Psoas muscle (tissue), 8 donors: Measurements from ENCODE around the gene PDZD2. TPM values are rescaled to one million over a fixed set of nuclear protein-coding genes. Genes with fewer than 3 reads are reported as not detected.

ENCODE experiments used
- ATAC-seq, 4 donors: fragments of 200-7000 bp; cut with Tn5 transposase; one replicate each; pipeline ENCODE4 v1.9.1; 2020; ENCODE audit warnings: moderate library complexity in 3 of 4, mild to moderate bottlenecking in 2 of 4
- DNase-seq, 2 donors: peaks; one replicate each; pipeline ENCODE4 v3.0.0-alpha.2; 2020
- H3K27ac ChIP-seq: fragments of 200-600 bp; one replicate; pipeline ENCODE4 v1.8.0; 2022
- H3K27me3 ChIP-seq, 3 donors: fragments of 200-600 bp in 1 of 3; one replicate each; pipeline versions ENCODE4 v1.6.1 to v1.8.0; 2013 to 2022; ENCODE audit warnings: low read length in 2 of 3, mild to moderate bottlenecking in 2 of 3, moderate library complexity in 1 of 3; ENCODE audit not compliant: insufficient read depth in 3 of 3
- H3K36me3 ChIP-seq, 2 donors: fragments of 200-600 bp in 1 of 2; one replicate each; pipeline versions ENCODE4 v1.6.1 to v1.8.0; 2013 to 2022; ENCODE audit warnings: low read depth in 1 of 2, mild to moderate bottlenecking in 1 of 2, moderate library complexity in 1 of 2; ENCODE audit not compliant: insufficient read depth in 1 of 2
- H3K4me1 ChIP-seq: fragments of 200-600 bp; one replicate; pipeline ENCODE4 v1.8.0; 2022
- H3K4me3 ChIP-seq: fragments of 200-600 bp; one replicate; pipeline ENCODE4 v1.8.0; 2022; ENCODE audit warnings: mild to moderate bottlenecking
- H3K9me3 ChIP-seq: fragments of 200-600 bp; one replicate; pipeline ENCODE4 v1.8.0; 2022
- CTCF ChIP-seq: fragments of 200-600 bp; IDR thresholded peaks from one replicate; pipeline ENCODE4 v1.8.0; 2022; ENCODE audit warnings: antibody characterized with exemption
- whole genome bisulfite sequencing, 3 donors: extraction: QIAGEN DNeasy Blood & Tissue Kit; methylation state at CpG; one replicate each; pipeline versions ENCODE4 v1.1.6 to v1.1.7; 2013; 5-methylcytosine and 5-hydroxymethylcytosine counted together
- intact Hi-C, 2 donors: fragments of 100-400 bp; cut with DNase I; formaldehyde crosslinking; loops; one replicate each; pipeline versions ENCODE4 v1.11.0 to v1.14.2; 2022
- polyA plus RNA-seq, 3 donors: library from polyadenylated mRNA; stranded (reverse); fragments of 200-250 nt; gene quantifications; one replicate each; pipeline ENCODE4 v1.2.3, GENCODE V29; 2013
- total RNA-seq, 4 donors: library from RNA; stranded (reverse); fragmentation: NEBNext Ultra II Directional in 2 of 4; extraction: Animal tissue kit (Norgen Biotek cat#: 25700) in 2 of 4; gene quantifications; one replicate each; pipeline versions ENCODE4 v1.2.1 to v1.2.4, GENCODE V29; 2021 to 2023
- donor health status: healthy with polysubstance abuse.
- donor health status: DM: no; HTN: no; CAD: no; lungs with moderate emphysema.
- donor health status: Bipolar disorder and iron deficiency.
- donor health status: healthy.
- donor health status: DM: yes; HTN: yes; CAD: no.
- donor health status: DM: no; HTN: no; CAD: no.
- donor health status: DM: no; HTN: no; CAD: no.
- donor health status: DM: yes; HTN: yes; CAD: no.

Gene PDZD2
- total and polyA plus RNA-seq, 7 donors, result 1.4 to 17.5 (median 4.5) TPM

GRCh38 chr5:32067774-32068470 lies 429.0 kb downstream of the PDZD2 start:
- Histone ChIP-seq H3K4me1 (no peaks in the 10 kb centered on the region), H3K36me3 (peaks cover 0 to 7% of the 10 kb centered on the region in 2 donors), H3K27ac (no peak overlapping the region), H3K27me3 (no peaks in the 10 kb centered on the region), H3K4me3 (no peak overlapping the region), H3K9me3 (no peaks in the 10 kb centered on the region)
- no peak for TF ChIP-seq CTCF
- intact Hi-C loops, result no loop called here
- DNase-seq (no peak), ATAC-seq (no peak)
- WGBS, 3 donors, result 92 to 94% (median 93%) methylated on average over 5 of the region's 5 CpGs

DNA sequence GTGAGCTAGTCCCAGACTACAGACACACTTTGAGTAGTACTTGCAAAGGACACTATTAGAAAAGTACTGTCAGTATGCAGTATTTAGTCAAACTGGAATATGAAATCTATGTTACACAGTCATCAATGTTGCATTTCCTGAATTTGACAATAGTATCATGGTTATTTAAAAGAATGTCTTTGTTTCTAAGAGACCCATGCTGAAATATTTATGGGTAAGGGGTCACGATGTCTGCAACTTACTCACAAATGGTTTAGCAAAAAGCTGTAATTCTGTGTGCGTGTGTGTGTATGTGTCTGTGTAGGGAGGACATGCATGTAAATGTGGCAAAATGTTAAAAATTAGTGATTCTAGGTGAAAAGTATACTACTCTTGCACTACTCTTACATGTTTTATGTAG lies 429.6 kb downstream of the PDZD2 start:
- Histone ChIP-seq H3K9me3 (no peaks in the 10 kb centered on the region), H3K4me3 (no peak overlapping the region), H3K4me1 (no peaks in the 10 kb centered on the region), H3K36me3 (peaks cover 0 to 7% of the 10 kb centered on the region in 2 donors), H3K27me3 (no peaks in the 10 kb centered on the region), H3K27ac (no peak overlapping the region)
- DNase-seq, result no peak
- WGBS, 3 donors, result 71 to 97% (median 80%) methylated on average over 2 of the region's 2 CpGs
- no peak for ATAC-seq
- no peak for TF ChIP-seq CTCF
- intact Hi-C loops, result no loop called here

DNA sequence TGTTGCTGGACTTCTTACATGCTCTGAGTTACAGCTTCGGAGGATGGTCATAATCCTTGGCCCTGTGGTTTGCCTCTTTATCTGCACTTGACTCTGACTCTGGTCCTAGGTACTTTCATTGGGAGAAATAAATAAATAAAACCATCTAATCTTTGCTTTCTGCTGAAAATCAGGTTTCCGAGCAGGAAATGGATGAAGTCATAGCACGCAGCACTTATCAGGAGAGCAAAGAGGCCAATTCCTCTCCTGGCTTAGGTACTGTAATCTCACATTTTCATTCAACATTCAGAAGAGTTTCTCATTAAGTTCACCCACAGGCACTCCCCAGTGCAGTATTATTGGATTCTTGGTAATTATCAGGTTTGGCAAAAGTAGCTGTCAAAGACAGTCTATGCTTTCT lies 430.5 kb downstream of the PDZD2 start:
- DNase-seq (no peak), ATAC-seq (no peak)
- TF ChIP-seq CTCF, result no peak
- Histone ChIP-seq H3K36me3 (peaks cover 0 to 7% of the 10 kb centered on the region in 2 donors), H3K27ac (no peak overlapping the region), H3K9me3 (no peaks in the 10 kb centered on the region), H3K27me3 (no peaks in the 10 kb centered on the region), H3K4me3 (no peak overlapping the region), H3K4me1 (no peaks in the 10 kb centered on the region)
- intact Hi-C loops, result no loop called here
- 94 to 99% (median 97%) methylated on average over 3 of the region's 3 CpGs for WGBS, 3 donors

DNA sequence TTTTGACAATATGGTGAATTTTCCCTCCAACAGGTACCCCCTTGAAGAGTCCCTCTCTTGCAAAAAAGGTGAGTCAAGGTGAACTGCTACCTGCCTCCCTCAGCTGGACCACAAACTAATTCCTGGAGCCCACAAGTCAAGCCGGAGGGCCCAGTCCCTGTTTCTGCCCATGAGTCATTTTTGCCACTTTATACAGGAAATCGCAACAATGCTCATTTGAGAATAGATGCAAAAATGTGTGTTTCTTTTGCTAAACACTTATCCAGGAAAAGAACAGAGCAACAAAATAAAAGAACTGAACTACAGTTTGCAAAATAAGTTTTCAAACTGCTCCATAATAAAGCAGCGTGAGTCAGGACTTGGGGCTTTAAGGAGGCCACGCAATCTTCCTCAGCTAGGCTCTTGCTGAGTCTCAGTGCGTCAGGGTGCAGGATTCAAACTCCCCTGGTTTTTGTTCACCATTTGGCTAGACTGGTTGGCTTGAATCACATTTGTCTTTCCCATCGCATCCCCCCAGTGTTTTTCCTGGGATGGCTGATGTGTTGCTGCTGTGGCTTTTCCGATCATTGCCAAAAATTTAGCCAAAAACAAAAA lies 432.5 kb downstream of the PDZD2 start:
- H3K4me3 ChIP-seq, result no peak overlapping the region
- intact Hi-C loops, result loop anchor here (5.0 kb wide), 2 partner anchors 44 to 139 kb away; no protein-coding TSS in a partner anchor
- ATAC-seq (no peak), DNase-seq (no peak)
- H3K27me3 ChIP-seq, result no peaks in the 10 kb centered on the region
- H3K9me3 ChIP-seq, result no peaks in the 10 kb centered on the region
- 82 to 86% (median 86%) methylated on average over 7 of the region's 7 CpGs for WGBS, 3 donors
- TF ChIP-seq CTCF, result no peak
- H3K36me3 ChIP-seq, result peaks cover 0 to 7% of the 10 kb centered on the region in 2 donors
- no peak overlapping the region for H3K27ac ChIP-seq
- peaks cover under 1% of the 10 kb centered on the region for H3K4me1 ChIP-seq
